Lung (tissue), 12 donors: ENCODE results near the gene ASIC4. TPM values are rescaled to one million over a fixed set of nuclear protein-coding genes. Genes with fewer than 3 reads are reported as not detected.

Experiments
- ATAC-seq: fragments of 200-7000 bp; cut with Tn5 transposase; one replicate; pipeline ENCODE4 v1.9.1; 2020; ENCODE audit warnings: moderate number of reproducible peaks; ENCODE audit not compliant: insufficient read depth, low FRiP score
- DNase-seq, 3 donors: peaks; one replicate each; pipeline ENCODE4 v3.0.0-alpha.2; 2013 to 2017
- H3K27ac ChIP-seq, 2 donors: one replicate each; pipeline ENCODE4 v1.5.1; 2013; ENCODE audit warnings: mild to moderate bottlenecking in 2 of 2, moderate library complexity in 2 of 2, control low read depth in 1 of 2, inconsistent platforms in 1 of 2, low read depth in 1 of 2, low read length in 1 of 2
- H3K27me3 ChIP-seq, 3 donors: one replicate each; pipeline ENCODE4 v1.5.1; 2013; ENCODE audit warnings: low read length in 2 of 3; ENCODE audit not compliant: control insufficient read depth in 3 of 3, insufficient read depth in 3 of 3
- H3K36me3 ChIP-seq, 4 donors: one replicate each; pipeline ENCODE4 v1.5.1; 2013; ENCODE audit warnings: low read length in 4 of 4, mild to moderate bottlenecking in 1 of 4, moderate library complexity in 1 of 4; ENCODE audit not compliant: control insufficient read depth in 4 of 4, insufficient read depth in 4 of 4
- H3K4me1 ChIP-seq, 5 donors: one replicate each; pipeline ENCODE4 v1.5.1; 2013; ENCODE audit warnings: low read length in 5 of 5, mild to moderate bottlenecking in 2 of 5, moderate library complexity in 1 of 5; ENCODE audit not compliant: control insufficient read depth in 5 of 5, insufficient read depth in 5 of 5
- H3K4me3 ChIP-seq: one replicate; pipeline ENCODE4 v1.5.1; 2013; ENCODE audit warnings: mild to moderate bottlenecking, control low read depth, moderate library complexity
- H3K9ac ChIP-seq, 2 donors: one replicate each; pipeline ENCODE4 v1.5.1; 2013; ENCODE audit warnings: low read length in 2 of 2, control low read depth in 1 of 2; ENCODE audit not compliant: insufficient read depth in 1 of 2
- H3K9me3 ChIP-seq, 4 donors: one replicate each; pipeline ENCODE4 v1.5.1; 2013; ENCODE audit warnings: low read length in 3 of 4, mild to moderate bottlenecking in 1 of 4, moderate library complexity in 1 of 4; ENCODE audit not compliant: control insufficient read depth in 4 of 4, insufficient read depth in 3 of 4
- CTCF ChIP-seq: IDR thresholded peaks from 2 replicates; pipeline ENCODE4 v1.5.1; 2012; ENCODE audit warnings: mild to moderate bottlenecking; ENCODE audit errors: control extremely low read depth, extremely low read depth
- WGBS, 2 donors: extraction: QIAGEN DNeasy Blood & Tissue Kit; methylation state at CpG; one replicate each; pipeline ENCODE4 v1.1.7; 2013; 5-methylcytosine and 5-hydroxymethylcytosine counted together
- polyA plus RNA-seq, 2 donors: library from polyadenylated mRNA; stranded (reverse); fragments of 200-250 nt; gene quantifications; one replicate each; pipeline ENCODE4 v1.2.1, GENCODE V29; 2013
- total RNA-seq, 2 donors: library from RNA; depleted of rRNA in 1 of 2; stranded (reverse); fragments of >200 nt in 1 of 2; gene quantifications; one replicate each; pipeline ENCODE4 v1.2.1, GENCODE V29; 2014 to 2021
- donor health status: control.
- donor health status: control.
- donor health status: Bipolar disorder and iron deficiency.
- donor health status: healthy.
- donor health status: DM: yes; HTN: yes; CAD: no.

ASIC4 gene
- total and polyA plus RNA-seq, 4 donors = 0.02 to 0.43 (median 0.14) TPM

DNA sequence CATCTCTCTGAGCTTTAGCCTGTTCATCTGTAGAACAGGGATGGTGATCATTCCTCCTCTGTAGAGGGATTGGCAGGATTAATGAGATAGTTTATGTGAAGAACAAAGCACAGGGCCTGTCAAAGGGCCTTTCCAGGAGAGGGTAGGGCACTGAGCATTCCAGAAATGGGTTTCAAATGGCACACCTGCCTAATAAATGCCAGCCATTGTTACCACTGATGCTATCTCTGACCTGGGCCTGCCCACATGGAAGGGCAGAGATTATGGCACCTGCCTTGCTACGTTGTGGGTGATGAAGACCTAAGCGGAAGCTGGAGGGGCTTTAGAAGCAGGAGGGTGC lies 46.6 kb upstream of the ASIC4 start:
- Histone ChIP-seq H3K27ac (no peak overlapping the region), H3K9me3 (peaks cover 0 to 2% (median 0%) of the 10 kb centered on the region in 4 donors), H3K36me3 (peaks cover 0 to 7% (median under 1%) of the 10 kb centered on the region in 4 donors), H3K9ac (no peak overlapping the region), H3K27me3 (no peaks in the 10 kb centered on the region), H3K4me3 (no peak overlapping the region), H3K4me1 (peaks cover 0 to 3% (median 0%) of the 10 kb centered on the region in 5 donors)
- ATAC-seq (no peak), DNase-seq (no peak)
- TF ChIP-seq CTCF = no peak
- 86 to 93% methylated on average over 2 of the region's 2 CpGs for whole genome bisulfite sequencing, 2 donors

DNA sequence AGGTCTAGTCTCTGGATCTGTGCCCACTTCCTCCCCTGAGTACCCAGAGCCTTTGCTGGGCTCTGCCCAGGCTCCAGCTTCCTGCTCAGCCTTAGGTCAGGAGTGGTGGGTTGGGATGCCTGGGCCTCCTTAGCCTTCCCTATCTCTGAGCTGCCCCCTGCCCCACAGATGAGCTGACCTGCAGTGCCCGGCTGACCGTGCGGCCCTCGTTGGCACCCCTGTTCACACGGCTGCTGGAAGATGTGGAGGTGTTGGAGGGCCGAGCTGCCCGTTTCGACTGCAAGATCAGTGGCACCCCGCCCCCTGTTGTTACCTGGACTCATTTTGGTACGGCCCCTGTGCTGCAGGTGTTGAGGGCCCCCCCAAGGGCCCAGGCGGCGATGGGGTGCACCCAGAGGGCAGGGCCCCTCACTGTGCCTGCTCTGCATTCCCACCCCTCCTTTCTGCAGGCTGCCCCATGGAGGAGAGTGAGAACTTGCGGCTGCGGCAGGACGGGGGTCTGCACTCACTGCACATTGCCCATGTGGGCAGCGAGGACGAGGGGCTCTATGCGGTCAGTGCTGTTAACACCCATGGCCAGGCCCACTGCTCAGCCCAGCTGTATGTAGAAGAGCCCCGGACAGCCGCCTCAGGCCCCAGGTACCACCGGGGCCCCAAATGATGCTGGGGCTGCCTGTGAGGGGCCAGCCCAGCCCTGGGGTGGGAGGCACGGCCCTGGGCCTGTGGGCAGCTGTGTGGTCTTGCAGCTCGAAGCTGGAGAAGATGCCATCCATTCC lies 45.7 kb upstream of the ASIC4 start:
- H3K27ac ChIP-seq = no peak overlapping the region

DNA sequence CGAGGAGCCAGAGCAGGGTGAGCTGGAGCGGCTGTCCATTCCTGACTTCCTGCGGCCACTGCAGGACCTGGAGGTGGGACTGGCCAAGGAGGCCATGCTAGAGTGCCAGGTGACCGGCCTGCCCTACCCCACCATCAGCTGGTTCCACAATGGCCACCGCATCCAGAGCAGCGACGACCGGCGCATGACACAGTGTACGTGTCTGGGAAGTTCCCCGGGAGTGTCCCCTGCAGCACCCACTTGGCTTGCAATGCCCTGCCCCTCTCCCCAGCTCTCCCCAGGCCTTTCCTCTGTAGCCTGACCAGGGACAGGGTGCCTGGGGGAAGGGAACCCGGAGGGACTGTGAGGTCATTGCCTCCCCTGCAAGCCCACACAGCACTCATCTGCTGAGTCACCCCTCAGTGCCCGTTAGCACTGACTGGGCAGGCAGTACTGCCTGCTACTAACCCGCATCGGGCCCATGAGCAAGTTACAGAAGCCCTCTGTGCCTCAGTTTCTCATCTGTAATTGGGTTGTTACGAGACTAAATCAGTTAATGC lies 45.0 kb upstream of the ASIC4 start:
- Histone ChIP-seq H3K9me3 (peaks cover 0 to 2% (median 0%) of the 10 kb centered on the region in 4 donors), H3K4me1 (peaks cover 0 to 3% (median 0%) of the 10 kb centered on the region in 5 donors), H3K27me3 (no peaks in the 10 kb centered on the region), H3K27ac (no peak overlapping the region), H3K9ac (no peak overlapping the region), H3K36me3 (peaks cover 0 to 14% (median under 1%) of the 10 kb centered on the region in 4 donors), H3K4me3 (no peak overlapping the region)
- no peak for TF ChIP-seq CTCF
- ATAC-seq (no peak), DNase-seq (no peak)
- WGBS, 2 donors = 85 to 88% methylated on average over 16 of the region's 16 CpGs

More for the DNA sequence above, 45.7 kb upstream of the ASIC4 start:
- Histone ChIP-seq H3K36me3 (peaks cover 0 to 11% (median under 1%) of the 10 kb centered on the region in 4 donors), H3K4me3 (no peak overlapping the region), H3K27me3 (no peaks in the 10 kb centered on the region), H3K9me3 (peaks cover 0 to 2% (median 0%) of the 10 kb centered on the region in 4 donors), H3K9ac (no peak overlapping the region), H3K4me1 (peaks cover 0 to 3% (median 0%) of the 10 kb centered on the region in 5 donors)
- DNase-seq (no peak), ATAC-seq (no peak)
- TF ChIP-seq CTCF = no peak
- WGBS, 2 donors = 89 to 94% methylated on average over 23 of the region's 23 CpGs
